ENCODE results near the gene ABCC4. TPM values are rescaled to one million over a fixed set of nuclear protein-coding genes. Genes with fewer than 3 reads are reported as not detected.

The ABCC4 gene
- total RNA-seq, 1 donor from 2014 or later, result 11.7 TPM

- Mint-ChIP-seq H3K36me3 (ENCODE audit: low read depth) (no peaks in the 10 kb centered on the region), H3K4me1 (no peaks in the 10 kb centered on the region), H3K27me3 (peaks cover 10% of the 10 kb centered on the region), H3K9me3 (no peaks in the 10 kb centered on the region), H3K27ac (no peak overlapping the region), H3K4me3 (no peak overlapping the region)
- ATAC-seq (ENCODE audit: low read depth) (no peak), DNase-seq (no peak)
- CTCF ChIA-PET, result no interaction called here
- POLR2A ChIA-PET, result no interaction called here
- intact Hi-C loops (cut with micrococcal nuclease), result no loop called here
- TF ChIP-seq CTCF (IDR thresholded peaks at IDR 0.05), result no peak
Observed at GRCh38 chr13:94992036-94992960, 309.0 kb downstream of the ABCC4 start.

- Mint-ChIP-seq H3K36me3 (ENCODE audit: low read depth) (no peaks in the 10 kb centered on the region), H3K4me1 (no peaks in the 10 kb centered on the region), H3K9me3 (no peaks in the 10 kb centered on the region), H3K27me3 (peaks cover 3% of the 10 kb centered on the region), H3K27ac (no peak overlapping the region), H3K4me3 (no peak overlapping the region)
- DNase-seq (no peak), ATAC-seq (ENCODE audit: low read depth) (no peak)
- ChIA-PET CTCF (no interaction called here), POLR2A (no interaction called here)
- intact Hi-C loops (cut with micrococcal nuclease), result no loop called here
- TF ChIP-seq CTCF (IDR thresholded peaks at IDR 0.05), result no peak
Observed at GRCh38 chr13:94988654-94989053, 312.6 kb downstream of the ABCC4 start.

GRCh38 chr13:94987869-94988268, 313.4 kb downstream of the ABCC4 start:
- DNase-seq (no peak), ATAC-seq (ENCODE audit: low read depth) (no peak)
- Mint-ChIP-seq H3K4me1 (no peaks in the 10 kb centered on the region), H3K9me3 (no peaks in the 10 kb centered on the region), H3K4me3 (no peak overlapping the region), H3K27me3 (no peaks in the 10 kb centered on the region), H3K36me3 (ENCODE audit: low read depth) (no peaks in the 10 kb centered on the region), H3K27ac (no peak overlapping the region)
- no peak for TF ChIP-seq CTCF (IDR thresholded peaks at IDR 0.05)
- CTCF ChIA-PET, result no interaction called here
- POLR2A ChIA-PET, result no interaction called here
- intact Hi-C loops (cut with micrococcal nuclease), result no loop called here

- intact Hi-C loops (cut with micrococcal nuclease), result no loop called here
- Mint-ChIP-seq H3K27me3 (no peaks in the 10 kb centered on the region), H3K9me3 (no peaks in the 10 kb centered on the region), H3K4me1 (no peaks in the 10 kb centered on the region), H3K36me3 (ENCODE audit: low read depth) (no peaks in the 10 kb centered on the region), H3K4me3 (no peak overlapping the region), H3K27ac (no peak overlapping the region)
- no peak for TF ChIP-seq CTCF (IDR thresholded peaks at IDR 0.05)
- DNase-seq, result no peak
- POLR2A ChIA-PET, result no interaction called here
- CTCF ChIA-PET, result no interaction called here
- no peak for ATAC-seq (ENCODE audit: low read depth)
Observed at GRCh38 chr13:94987081-94987480, 314.2 kb downstream of the ABCC4 start.

GRCh38 chr13:94984958-94985357, 316.3 kb downstream of the ABCC4 start:
- no peak for TF ChIP-seq CTCF (IDR thresholded peaks at IDR 0.05)
- Mint-ChIP-seq H3K27me3 (no peaks in the 10 kb centered on the region), H3K9me3 (no peaks in the 10 kb centered on the region), H3K36me3 (ENCODE audit: low read depth) (no peaks in the 10 kb centered on the region), H3K4me3 (no peak overlapping the region), H3K4me1 (no peaks in the 10 kb centered on the region), H3K27ac (no peak overlapping the region)
- DNase-seq (no peak), ATAC-seq (ENCODE audit: low read depth) (no peak)
- POLR2A ChIA-PET, result no interaction called here
- intact Hi-C loops (cut with micrococcal nuclease), result no loop called here
- CTCF ChIA-PET, result no interaction called here
